HCT116 (cell line): ENCODE measurements around the gene DQX1. TPM values are rescaled to one million over a fixed set of nuclear protein-coding genes. Genes with fewer than 3 reads are reported as not detected.

Experiments
- ATAC-seq: fragments of 200-7000 bp; cut with Tn5 transposase; 2 replicates; pipeline ENCODE4 v1.9.1; 2020; ENCODE audit warnings: mild to moderate bottlenecking, moderate library complexity
- BruUV-seq: library from RNA; stranded (reverse); fragments of 400-500 nt; replicated peaks from 2 replicates; lab custom pipeline; 2021; lab: Mats Ljungman, UMichigan
- CTCF ChIA-PET: fragments of 300-600 bp; sonication (Branson Sonifier 250); formaldehyde crosslinking; loops from one replicate; lab custom pipeline; 2021; ENCODE audit warnings: antibody characterized with exemption; lab: Charles Lee
- POLR2A ChIA-PET: fragments of 300-600, 350-600 bp; sonication (Branson Sonifier 250); formaldehyde crosslinking; loops from one replicate; lab custom pipeline; 2021; ENCODE audit warnings: antibody characterized with exemption; lab: Charles Lee
- RAD21 ChIA-PET, 2 experiments: fragments of 300-600 bp; sonication (Branson Sonifier 250); formaldehyde crosslinking; loops; one replicate each; lab custom pipeline; 2023; ENCODE audit warnings: low total read pairs in 2 of 2; ENCODE audit not compliant: uncharacterized antibody in 2 of 2, unreplicated experiment in 2 of 2, low non-redundant PET in 1 of 2; lab: Charles Lee
- DNase-seq: peaks from one replicate; pipeline ENCODE4 v3.0.0-alpha.2; 2010; ENCODE audit warnings: low read depth, low spot score
- H2AFZ ChIP-seq: fragments of 200-600 bp; shearing (Covaris generic), sonication (generic); 2 replicates; pipeline ENCODE4 v1.6.1; 2017; ENCODE audit warnings: low read depth, mixed run types, mixed read lengths, antibody characterized with exemption, low read length; ENCODE audit not compliant: poor library complexity, severe bottlenecking
- H3K27ac ChIP-seq: 2 replicates; pipeline ENCODE4 v1.5.1; 2012; ENCODE audit warnings: low read depth, low read length
- H3K27me3 ChIP-seq: fragments of 200-600 bp; sonication (generic); 2 replicates; pipeline ENCODE4 v1.6.1; 2016; ENCODE audit warnings: mixed run types, low read length, mixed read lengths; ENCODE audit not compliant: insufficient read depth
- H3K36me3 ChIP-seq, 2 experiments: fragments of 200-500 bp in 1 of 2; fragments of 200-600 bp in 1 of 2; sonication (Bioruptor generic) in 1 of 2; sonication (generic) in 1 of 2; 2 replicates each; pipeline versions ENCODE4 v1.5.1 to v1.6.1; 2014 to 2016; ENCODE audit warnings: low read length in 2 of 2, inconsistent platforms in 1 of 2, mixed read lengths in 1 of 2, mixed run types in 1 of 2; ENCODE audit not compliant: insufficient read depth in 2 of 2, control insufficient read depth in 1 of 2
- H3K4me1 ChIP-seq, 2 experiments: fragments of 200-600 bp in 1 of 2; sonication (generic) in 1 of 2; 2 replicates each; pipeline versions ENCODE4 v1.5.1 to v1.6.1; 2012 to 2017; ENCODE audit warnings: low read length in 2 of 2, inconsistent platforms in 1 of 2, mild to moderate bottlenecking in 1 of 2, mixed read lengths in 1 of 2, mixed run types in 1 of 2, moderate library complexity in 1 of 2; ENCODE audit not compliant: insufficient read depth in 2 of 2, control insufficient read depth in 1 of 2
- H3K4me2 ChIP-seq: fragments of 200-600 bp; sonication (generic); 2 replicates; pipeline ENCODE4 v1.6.1; 2017; ENCODE audit warnings: mixed run types, low read length, mixed read lengths
- H3K4me3 ChIP-seq, 2 experiments: fragments of 200-600 bp in 1 of 2; sonication (generic) in 1 of 2; replicated peaks in 1 of 2; 2 replicates each; pipeline ENCODE4 v1.5.1; 2011 to 2016; ENCODE audit warnings: low read length in 2 of 2, control low read depth in 1 of 2, low read depth in 1 of 2, mild to moderate bottlenecking in 1 of 2, mixed read lengths in 1 of 2, mixed run types in 1 of 2
- H3K79me2 ChIP-seq: fragments of 200-600 bp; sonication (generic); 2 replicates; pipeline ENCODE4 v1.6.1; 2017; ENCODE audit warnings: mild to moderate bottlenecking, mixed run types, low read length, moderate library complexity, mixed read lengths; ENCODE audit not compliant: insufficient read depth
- H3K9ac ChIP-seq: fragments of 200-600 bp; sonication (generic); 2 replicates; pipeline ENCODE4 v1.6.1; 2016; ENCODE audit warnings: low read length, mixed read lengths
- H3K9me2 ChIP-seq: fragments of 200-600 bp; sonication (generic), shearing (Covaris generic); 2 replicates; pipeline ENCODE4 v1.6.1; 2017; ENCODE audit warnings: mixed run types, mild to moderate bottlenecking, moderate library complexity; ENCODE audit not compliant: insufficient read depth
- H3K9me3 ChIP-seq, 2 experiments: fragments of 200-500 bp in 1 of 2; fragments of 200-600 bp in 1 of 2; sonication (Bioruptor generic) in 1 of 2; sonication (generic) in 1 of 2; 2 replicates each; pipeline ENCODE4 v1.6.1; 2014 to 2017; ENCODE audit warnings: low read length in 2 of 2, mixed read lengths in 2 of 2, inconsistent platforms in 1 of 2, low read depth in 1 of 2, mild to moderate bottlenecking in 1 of 2, mixed run types in 1 of 2, moderate library complexity in 1 of 2; ENCODE audit not compliant: control insufficient read depth in 1 of 2, insufficient read depth in 1 of 2
- H4K20me1 ChIP-seq: fragments of 200-600 bp; sonication (generic), shearing (Covaris generic); 2 replicates; pipeline ENCODE4 v1.6.1; 2017; ENCODE audit warnings: mixed run types, mild to moderate bottlenecking, moderate library complexity; ENCODE audit not compliant: insufficient read depth
- EGR1 ChIP-seq: IDR thresholded peaks from 2 replicates; pipeline ENCODE4 v1.6.1; 2012; ENCODE audit warnings: low read depth
- EZH2 ChIP-seq: fragments of 200-600 bp; sonication (generic); IDR thresholded peaks from 2 replicates; pipeline ENCODE4 v1.6.1; 2017; ENCODE audit warnings: antibody characterized with exemption, mixed run types
- MAX ChIP-seq: IDR thresholded peaks from 2 replicates; pipeline ENCODE4 v1.6.1; 2012
- POLR2A ChIP-seq: IDR thresholded peaks from 2 replicates; pipeline ENCODE4 v1.7.0; 2011; ENCODE audit warnings: borderline replicate concordance; ENCODE audit not compliant: insufficient read depth, insufficient read length; ENCODE audit errors: extremely low read depth
- POLR2AphosphoS5 ChIP-seq: IDR thresholded peaks from 2 replicates; pipeline ENCODE4 v1.6.1; 2011; ENCODE audit warnings: mild to moderate bottlenecking, low read depth, low read length, moderate library complexity
- RAD21 ChIP-seq: IDR thresholded peaks from 2 replicates; pipeline ENCODE4 v1.6.1; 2012; ENCODE audit warnings: low read depth, mild to moderate bottlenecking
- SRF ChIP-seq: IDR thresholded peaks from 2 replicates; pipeline ENCODE4 v1.6.1; 2012; ENCODE audit warnings: low read depth
- TCF7L2 ChIP-seq: IDR thresholded peaks from 2 replicates; pipeline ENCODE4 v1.7.0; 2011; ENCODE audit warnings: borderline replicate concordance, inconsistent platforms; ENCODE audit not compliant: insufficient read depth, insufficient read length; ENCODE audit errors: extremely low read depth
- YY1 ChIP-seq: IDR thresholded peaks from 2 replicates; pipeline ENCODE4 v1.6.1; 2011; ENCODE audit warnings: low read length, low read depth, moderate library complexity, mild to moderate bottlenecking; ENCODE audit not compliant: insufficient replicate concordance; ENCODE audit errors: extremely low read depth
- ZFX ChIP-seq: fragments of 450-650 bp; IDR thresholded peaks from 2 replicates; pipeline ENCODE4 v1.6.1; 2017
- ZNF274 ChIP-seq: fragments of 200-500 bp; sonication (Bioruptor generic); IDR thresholded peaks from 2 replicates; pipeline ENCODE4 v1.6.1; 2014; ENCODE audit warnings: mild to moderate bottlenecking, low read depth, low read length, inconsistent platforms
- intact Hi-C: fragments of 100-400 bp; cut with micrococcal nuclease; formaldehyde crosslinking; loops from 2 replicates; pipeline ENCODE4 v1.10.0; 2022
- total RNA-seq: library from RNA; stranded (reverse); gene quantifications from one replicate; pipeline ENCODE4 v1.2.1, GENCODE V29; 2021; ENCODE audit not compliant: unreplicated experiment

The DQX1 gene
- total RNA-seq, 1 experiment from 2014 or later, result 0.98 TPM

- Histone ChIP-seq H3K79me2 (peaks cover 16% of the 10 kb centered on the region; the same call in 1 of the 2 replicates), H3K27ac (peak overlapping the region; percentile 90), H2AFZ (no peak overlapping the region), H3K4me2 (peak overlapping the region; percentile 87), H3K36me3 (no peaks in the 10 kb centered on the region), H3K9me3 (no peaks in the 10 kb centered on the region), H3K4me1 (peaks cover 14 to 39% of the 10 kb centered on the region in 2 experiments; a peak in 3 of 4 replicates), H3K27me3 (no peaks in the 10 kb centered on the region), H3K9me2 (no peaks in the 10 kb centered on the region), H3K9ac (peak overlapping the region; percentile 88), H4K20me1 (no peaks in the 10 kb centered on the region), H3K4me3 (peak overlapping the region; percentile 74 to 75)
- ATAC-seq (peak; percentile 80), DNase-seq (no peak)
- intact Hi-C loops, result no loop called here
- RAD21 ChIA-PET, result no interaction called here
- TF ChIP-seq ZFX, result peak; percentile 80
- peak; percentile 83 for TF ChIP-seq POLR2AphosphoS5
- TF ChIP-seq EGR1, result no peak
- peak; percentile 17 for TF ChIP-seq POLR2A
- TF ChIP-seq EZH2, result no peak
- TF ChIP-seq YY1, result peak; percentile 38
- TF ChIP-seq TCF7L2, result peak; percentile 90
- POLR2A ChIA-PET, result no interaction called here
- TSS peak; percentile 65 for BruUV-seq
- CTCF ChIA-PET, result no interaction called here
Observed at GRCh38 chr2:74548900-74549826, 23.1 kb upstream of the DQX1 start.

- Histone ChIP-seq H3K36me3 (no peaks in the 10 kb centered on the region), H3K79me2 (peaks cover 16% of the 10 kb centered on the region; the same call in 1 of the 2 replicates), H3K9me2 (no peaks in the 10 kb centered on the region), H3K27me3 (no peaks in the 10 kb centered on the region), H2AFZ (no peak overlapping the region), H3K9me3 (no peaks in the 10 kb centered on the region), H3K4me3 (peak overlapping the region; percentile 34 to 75), H3K4me2 (peak overlapping the region; percentile 87), H3K27ac (peak overlapping the region; percentile 90), H3K4me1 (peaks cover 12 to 32% of the 10 kb centered on the region in 2 experiments; a peak in 3 of 4 replicates)
- POLR2A ChIA-PET, result no interaction called here
- DNase-seq (no peak), ATAC-seq (no peak)
- RAD21 ChIA-PET, result no interaction called here
- peak; percentile 11 for TF ChIP-seq POLR2A
- TF ChIP-seq ZNF274, result no peak
- no peak for TF ChIP-seq SRF
- TF ChIP-seq MAX, result no peak
- peak; percentile 37 for TF ChIP-seq TCF7L2
- no peak for TF ChIP-seq RAD21
- TF ChIP-seq, all 23 proteins: peak for 2
- intact Hi-C loops, result no loop called here
- CTCF ChIA-PET, result no interaction called here
- peak overlapping the region; percentile 88 for H3K9ac ChIP-seq
- H4K20me1 ChIP-seq, result no peaks in the 10 kb centered on the region
- TSS peak; percentile 46 for BruUV-seq
Observed at GRCh38 chr2:74548285-74548899, 22.4 kb upstream of the DQX1 start.
